Lower lobe of right lung (tissue), 2 donors: ENCODE results near the gene MTF2. TPM values are rescaled to one million over a fixed set of nuclear protein-coding genes. Genes with fewer than 3 reads are reported as not detected.

ENCODE experiments used
- ATAC-seq, 2 donors: fragments of 200-7000 bp; cut with Tn5 transposase; one replicate each; pipeline ENCODE4 v1.9.1; 2020 to 2022; ENCODE audit warnings: mild to moderate bottlenecking in 2 of 2, moderate library complexity in 2 of 2
- DNase-seq: peaks from one replicate; pipeline ENCODE4 v3.0.0-alpha.2; 2020
- H3K27ac ChIP-seq: fragments of 200-600 bp; one replicate; pipeline ENCODE4 v1.8.0; 2022
- H3K27me3 ChIP-seq: fragments of 200-600 bp; one replicate; pipeline ENCODE4 v1.8.0; 2022; ENCODE audit warnings: low read depth
- H3K36me3 ChIP-seq: fragments of 200-600 bp; one replicate; pipeline ENCODE4 v1.8.0; 2022; ENCODE audit warnings: mild to moderate bottlenecking
- H3K4me1 ChIP-seq: fragments of 200-600 bp; one replicate; pipeline ENCODE4 v1.8.0; 2022
- H3K4me3 ChIP-seq: fragments of 200-600 bp; one replicate; pipeline ENCODE4 v1.8.0; 2022; ENCODE audit warnings: mild to moderate bottlenecking
- H3K9me3 ChIP-seq: fragments of 200-600 bp; one replicate; pipeline ENCODE4 v1.8.0; 2022
- CTCF ChIP-seq: fragments of 200-600 bp; IDR thresholded peaks from one replicate; pipeline ENCODE4 v1.8.0; 2022; ENCODE audit warnings: antibody characterized with exemption, mild to moderate bottlenecking
- intact Hi-C: fragments of 100-400 bp; cut with DNase I; formaldehyde crosslinking; loops from one replicate; pipeline ENCODE4 v1.11.0; 2022
- total RNA-seq: library from RNA; stranded (reverse); fragmentation: NEBNext Ultra II Directional; extraction: Animal tissue kit (Norgen Biotek cat#: 25700); gene quantifications from one replicate; pipeline ENCODE4 v1.2.1, GENCODE V29; 2021
- donor health status: DM: no; HTN: yes; CAD: no; lungs with severe emphysema.

The MTF2 gene
- total RNA-seq, 1 donor from 2014 or later: 20.2 TPM

GRCh38 chr1:93111561-93111960, 32.5 kb downstream of the MTF2 start:
- DNase-seq: no peak
- peaks cover 8% of the 10 kb centered on the region for H3K4me1 ChIP-seq
- no peaks in the 10 kb centered on the region for H3K27me3 ChIP-seq
- H3K36me3 ChIP-seq: peaks cover 23% of the 10 kb centered on the region
- no peak for TF ChIP-seq CTCF
- H3K9me3 ChIP-seq: no peaks in the 10 kb centered on the region
- intact Hi-C loops: no loop called here
- no peak overlapping the region for H3K27ac ChIP-seq
- no peak overlapping the region for H3K4me3 ChIP-seq
- ATAC-seq: no peak

GRCh38 chr1:93113127-93113526, 34.0 kb downstream of the MTF2 start:
- DNase-seq: no peak
- no peak for TF ChIP-seq CTCF
- intact Hi-C loops: no loop called here
- Histone ChIP-seq H3K9me3 (no peaks in the 10 kb centered on the region), H3K36me3 (peaks cover 38% of the 10 kb centered on the region), H3K4me1 (peaks cover 8% of the 10 kb centered on the region), H3K27ac (no peak overlapping the region), H3K27me3 (no peaks in the 10 kb centered on the region), H3K4me3 (no peak overlapping the region)
- ATAC-seq: no peak

- peaks cover 51% of the 10 kb centered on the region for H3K36me3 ChIP-seq
- H3K4me3 ChIP-seq: no peak overlapping the region
- no peaks in the 10 kb centered on the region for H3K9me3 ChIP-seq
- no peaks in the 10 kb centered on the region for H3K27me3 ChIP-seq
- H3K27ac ChIP-seq: no peak overlapping the region
- intact Hi-C loops: no loop called here
- ATAC-seq: no peak
- TF ChIP-seq CTCF: no peak
- DNase-seq: no peak
- peaks cover 8% of the 10 kb centered on the region for H3K4me1 ChIP-seq
These were observed 35.3 kb downstream of the MTF2 start for GRCh38 chr1:93114391-93114790.

DNA sequence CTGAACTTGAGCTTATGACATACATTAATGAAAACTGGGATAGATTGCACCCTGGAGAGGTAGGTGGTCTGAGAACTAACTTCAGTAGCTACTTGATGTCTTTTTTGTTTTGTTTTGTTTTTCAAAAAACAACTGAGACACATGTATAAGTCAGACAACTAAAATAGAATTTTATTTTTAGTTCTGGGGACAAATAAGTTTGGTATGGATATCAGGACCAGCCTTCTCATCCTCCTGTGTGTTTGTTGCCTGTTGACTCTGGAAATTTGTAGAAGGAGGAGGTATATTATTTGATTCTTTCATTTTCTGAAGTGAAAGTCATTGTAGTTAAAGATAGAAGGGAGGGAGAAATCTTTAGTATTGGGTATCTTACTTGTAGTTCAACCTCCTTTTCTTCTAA, 41.5 kb downstream of the MTF2 start:
- H3K27me3 ChIP-seq: no peaks in the 10 kb centered on the region
- H3K27ac ChIP-seq: no peak overlapping the region
- intact Hi-C loops: no loop called here
- no peak for TF ChIP-seq CTCF
- DNase-seq: no peak
- H3K36me3 ChIP-seq: peaks cover 58% of the 10 kb centered on the region
- no peak for ATAC-seq
- H3K4me3 ChIP-seq: no peak overlapping the region
- H3K4me1 ChIP-seq: no peaks in the 10 kb centered on the region
- H3K9me3 ChIP-seq: no peaks in the 10 kb centered on the region

DNA sequence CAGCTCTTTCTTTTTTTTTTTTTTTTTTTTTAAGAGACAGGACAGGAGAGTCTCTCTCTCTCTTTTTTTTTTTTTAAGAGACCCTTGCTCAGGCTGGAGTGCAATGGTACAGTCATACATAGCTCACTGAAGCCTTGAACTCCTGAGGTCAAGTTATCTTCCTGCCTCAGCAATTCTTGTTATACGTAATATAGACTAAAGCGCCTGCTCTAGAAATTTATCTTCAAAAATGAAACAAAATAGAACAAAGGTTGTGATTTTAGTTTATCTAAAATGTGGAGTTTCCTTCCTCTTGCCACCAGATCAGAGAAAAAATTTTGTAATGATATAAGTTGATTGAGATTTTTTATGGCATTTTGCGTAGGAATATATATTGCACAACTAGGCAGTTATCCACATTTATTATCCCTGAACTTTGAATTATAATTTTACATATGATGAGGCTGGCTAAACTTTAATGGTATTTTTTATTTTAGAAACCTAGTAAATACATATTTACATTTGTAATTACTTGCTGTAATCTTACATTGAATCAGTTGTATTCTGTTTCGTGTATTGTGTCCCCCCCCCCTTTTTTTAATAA, 44.2 kb downstream of the MTF2 start:
- H3K4me3 ChIP-seq: no peak overlapping the region
- H3K4me1 ChIP-seq: no peaks in the 10 kb centered on the region
- H3K36me3 ChIP-seq: peaks cover 40% of the 10 kb centered on the region
- no peaks in the 10 kb centered on the region for H3K9me3 ChIP-seq
- ATAC-seq: no peak
- H3K27ac ChIP-seq: no peak overlapping the region
- no peaks in the 10 kb centered on the region for H3K27me3 ChIP-seq
- no peak for TF ChIP-seq CTCF
- intact Hi-C loops: no loop called here
- no peak for DNase-seq
